HG03457 (cell line): ENCODE data around the gene TMEM128.
A peak's percentile ranks its signal among the peaks of the same experiment; 100 is the strongest.

ENCODE experiments used
- ATAC-seq: cut with Tn5 transposase; IDR thresholded peaks from one replicate; pipeline ENCODE4 v1.9.1; 2021; ENCODE audit warnings: moderate number of reproducible peaks; ENCODE audit not compliant: unreplicated experiment

The TMEM128 gene, protein sequence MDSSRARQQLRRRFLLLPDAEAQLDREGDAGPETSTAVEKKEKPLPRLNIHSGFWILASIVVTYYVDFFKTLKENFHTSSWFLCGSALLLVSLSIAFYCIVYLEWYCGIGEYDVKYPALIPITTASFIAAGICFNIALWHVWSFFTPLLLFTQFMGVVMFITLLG

DNA sequence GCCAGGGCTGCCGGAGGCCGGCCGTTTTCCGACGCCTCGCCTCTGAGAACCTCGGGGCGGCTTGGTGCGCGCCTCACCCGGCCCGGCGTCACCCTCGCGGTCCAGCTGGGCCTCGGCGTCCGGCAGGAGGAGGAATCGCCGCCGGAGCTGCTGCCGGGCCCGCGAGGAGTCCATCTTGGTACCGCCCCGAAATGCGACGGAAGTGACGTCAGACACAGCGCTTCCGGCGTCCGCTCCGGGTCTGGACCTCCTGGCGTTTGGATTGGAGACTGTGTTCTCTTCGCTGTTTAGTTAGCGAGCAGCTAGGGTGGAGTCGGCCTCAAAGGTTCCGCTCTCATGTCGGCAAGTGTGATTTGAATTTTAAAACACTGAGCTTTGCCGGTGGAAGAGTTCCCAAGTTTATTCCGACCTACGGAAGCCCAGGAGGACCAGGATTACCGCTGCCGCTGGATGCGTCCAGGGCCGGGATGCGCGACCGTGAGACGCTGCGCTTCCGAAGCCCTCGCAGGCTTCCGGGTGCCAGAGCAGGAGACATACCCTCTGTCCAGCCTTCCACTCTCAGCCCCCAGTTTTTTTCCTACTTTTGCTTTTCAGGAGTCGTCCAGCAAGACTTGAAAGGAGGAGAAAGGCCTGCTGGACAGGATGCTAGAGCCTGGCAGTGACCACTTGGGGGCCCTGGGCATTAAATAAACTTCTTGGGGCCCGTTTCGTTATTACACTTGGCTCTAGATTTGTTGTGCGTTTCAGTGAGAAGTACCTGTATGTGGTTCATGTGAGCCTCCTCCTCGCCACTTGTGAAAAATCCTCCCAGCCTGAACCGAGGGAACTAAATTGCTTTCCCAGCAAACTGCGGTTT is at the start of gene TMEM128:
Gene TMEM128 (minus strand): TSS at position 195 of the 856 bp plus-strand sequence. CDS start 21 bp downstream, at position 174.
- peak; percentile 88 for ATAC-seq

DNA sequence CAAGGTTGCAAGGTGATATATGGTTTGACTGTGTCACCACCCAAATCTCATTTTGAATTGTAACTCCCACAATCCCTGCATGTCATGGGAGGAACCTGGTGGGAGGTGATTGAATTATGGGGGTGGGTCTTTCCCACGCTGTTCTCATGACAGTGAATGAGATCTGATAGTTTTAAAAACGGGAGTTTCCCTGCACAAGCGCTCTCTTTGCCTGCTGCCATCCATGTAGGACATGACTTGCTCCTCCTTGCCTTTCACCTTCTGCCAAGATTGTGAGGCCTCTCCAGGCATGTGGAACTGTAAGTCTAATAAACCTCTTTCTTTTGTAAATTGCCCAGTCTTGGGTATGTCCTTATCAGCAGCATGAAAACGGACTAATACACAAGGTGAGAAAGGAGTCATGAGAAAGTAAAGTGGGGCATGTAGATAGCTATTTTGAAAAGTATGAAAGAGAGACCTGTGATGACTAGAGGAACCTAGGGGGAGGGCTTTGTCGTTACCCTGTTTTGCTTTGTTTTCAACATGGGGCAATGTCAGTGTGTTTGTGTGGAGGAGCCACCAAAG is 48.3 kb upstream of the TMEM128 start:
- ATAC-seq: no peak

DNA sequence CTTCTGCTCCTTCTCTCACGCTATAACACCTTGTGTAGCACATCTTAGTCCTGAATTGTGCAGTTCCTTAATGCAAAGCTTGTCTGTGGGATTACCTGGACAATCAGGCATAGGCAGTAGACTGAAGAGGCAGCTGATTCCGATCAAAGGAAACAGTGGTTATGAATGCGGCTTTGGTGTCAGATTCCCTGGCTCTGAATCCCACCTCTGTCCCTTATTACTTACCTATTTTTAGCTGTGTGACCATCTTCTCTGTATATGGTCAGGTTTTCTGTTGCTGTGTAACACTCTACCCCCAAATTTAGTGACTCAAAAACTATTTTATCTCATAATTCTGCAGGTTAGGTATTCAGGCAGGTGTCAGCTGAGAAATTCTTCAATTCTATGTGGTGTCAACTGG is 45.3 kb upstream of the TMEM128 start:
- no peak for ATAC-seq

DNA sequence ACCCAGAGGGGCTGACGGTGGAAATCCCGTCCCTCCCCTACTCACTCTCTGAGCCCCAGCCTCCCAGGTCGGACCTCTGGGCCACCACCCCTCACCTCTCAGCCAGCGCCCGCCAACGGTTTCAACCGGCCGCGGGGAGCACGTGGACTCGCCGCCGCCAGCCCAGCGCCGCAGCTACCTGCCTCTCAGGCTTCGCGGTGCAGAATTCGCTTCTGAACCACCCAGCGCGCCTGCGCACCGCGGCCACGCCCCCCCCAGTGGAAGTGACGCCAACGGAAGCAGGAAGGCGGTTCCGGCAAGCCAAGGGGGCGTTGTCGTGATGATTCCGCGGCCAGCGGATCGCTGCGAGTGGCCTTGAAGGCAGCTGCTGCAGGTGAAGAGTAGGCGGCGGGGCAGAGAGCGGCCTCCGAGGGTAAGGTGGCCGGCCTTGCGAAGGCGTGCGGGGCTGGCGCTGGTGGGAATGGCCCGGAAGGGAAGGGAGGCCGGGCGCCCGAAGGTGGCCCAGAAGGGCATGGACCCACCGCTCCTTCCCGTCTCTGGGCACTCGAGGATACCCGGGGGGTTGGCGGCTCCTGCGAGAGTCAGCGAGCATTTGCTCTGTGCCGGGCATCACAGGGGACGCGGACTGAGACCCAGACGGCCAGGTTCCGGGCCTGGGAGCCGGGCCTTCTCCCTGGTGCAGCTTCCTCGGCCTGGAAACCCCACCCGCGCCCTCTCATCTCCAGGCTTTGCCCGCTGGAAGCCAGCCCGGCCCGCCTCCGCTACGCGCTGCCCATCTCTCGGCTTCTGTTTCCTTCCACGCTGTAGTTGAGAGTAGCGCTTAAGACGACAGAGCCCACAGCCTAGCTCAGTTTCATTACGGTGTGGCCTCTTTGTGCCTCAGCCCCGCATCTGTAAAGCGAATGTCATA is 42.2 kb upstream of the TMEM128 start, which contains the start of the genes LYAR and ZBTB49:
Gene LYAR (minus strand): TSS at position 214 of the 910 bp plus-strand sequence. CDS start 6,412 bp downstream, outside the sequence.
Gene ZBTB49 (plus strand): TSS at position 311 of the 910 bp plus-strand sequence. CDS start 9,695 bp downstream, outside the sequence.
- peak; percentile 80 for ATAC-seq

DNA sequence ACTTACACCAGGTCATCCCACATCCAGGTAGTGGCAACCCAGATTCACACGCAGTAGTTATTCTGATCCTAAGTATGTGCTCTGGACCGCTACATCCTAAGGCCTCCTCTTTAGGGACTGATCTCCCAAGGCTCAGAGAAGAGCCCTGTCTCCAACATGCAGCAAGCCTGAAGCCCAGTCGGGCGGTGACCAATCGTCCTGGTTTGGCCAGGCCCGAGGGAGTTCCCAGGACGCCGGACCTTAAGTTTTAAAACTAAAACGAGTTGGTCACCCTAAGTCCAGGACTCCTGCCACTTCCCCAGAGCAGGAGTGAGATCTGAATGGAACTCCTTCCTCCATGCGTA is 41.5 kb upstream of the TMEM128 start:
- no peak for ATAC-seq

DNA sequence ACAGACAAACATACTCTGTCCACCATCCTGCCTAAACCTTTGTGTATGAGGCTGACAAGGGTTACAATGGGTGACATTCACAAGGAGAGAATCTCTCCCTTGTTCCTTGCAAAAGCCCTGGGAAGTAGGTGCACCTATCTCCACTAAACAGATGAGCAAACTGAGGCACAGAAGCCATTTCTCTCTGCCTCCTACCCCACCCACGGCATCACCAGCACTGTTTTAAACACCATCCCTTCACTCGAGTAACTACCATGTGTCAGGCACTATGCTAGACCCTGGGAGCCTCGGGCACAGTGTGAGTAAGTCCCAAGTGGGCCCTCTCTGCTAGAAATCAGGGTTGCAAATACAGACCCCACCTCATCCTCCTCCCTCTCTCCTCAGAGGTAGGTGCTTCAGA is 41.0 kb upstream of the TMEM128 start:
- ATAC-seq: no peak

DNA sequence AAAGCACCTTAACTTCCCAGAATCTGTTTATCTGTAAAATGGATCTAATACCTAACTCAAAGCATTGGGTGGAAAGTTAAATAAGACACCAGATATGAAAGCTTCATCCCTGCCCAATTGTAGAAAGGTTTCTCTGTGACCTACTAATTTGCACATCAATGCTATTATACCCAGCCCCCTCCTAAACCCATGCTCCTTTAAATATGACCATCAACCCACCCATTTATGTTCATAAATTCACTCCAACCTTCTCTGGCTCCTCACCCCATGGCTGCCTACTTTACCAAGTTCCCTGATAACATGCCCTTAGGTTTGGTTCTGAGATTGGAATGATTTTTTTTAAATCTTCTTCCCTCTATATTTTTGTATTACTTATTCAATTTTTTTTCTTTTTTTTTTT is 40.1 kb upstream of the TMEM128 start:
- ATAC-seq: no peak

DNA sequence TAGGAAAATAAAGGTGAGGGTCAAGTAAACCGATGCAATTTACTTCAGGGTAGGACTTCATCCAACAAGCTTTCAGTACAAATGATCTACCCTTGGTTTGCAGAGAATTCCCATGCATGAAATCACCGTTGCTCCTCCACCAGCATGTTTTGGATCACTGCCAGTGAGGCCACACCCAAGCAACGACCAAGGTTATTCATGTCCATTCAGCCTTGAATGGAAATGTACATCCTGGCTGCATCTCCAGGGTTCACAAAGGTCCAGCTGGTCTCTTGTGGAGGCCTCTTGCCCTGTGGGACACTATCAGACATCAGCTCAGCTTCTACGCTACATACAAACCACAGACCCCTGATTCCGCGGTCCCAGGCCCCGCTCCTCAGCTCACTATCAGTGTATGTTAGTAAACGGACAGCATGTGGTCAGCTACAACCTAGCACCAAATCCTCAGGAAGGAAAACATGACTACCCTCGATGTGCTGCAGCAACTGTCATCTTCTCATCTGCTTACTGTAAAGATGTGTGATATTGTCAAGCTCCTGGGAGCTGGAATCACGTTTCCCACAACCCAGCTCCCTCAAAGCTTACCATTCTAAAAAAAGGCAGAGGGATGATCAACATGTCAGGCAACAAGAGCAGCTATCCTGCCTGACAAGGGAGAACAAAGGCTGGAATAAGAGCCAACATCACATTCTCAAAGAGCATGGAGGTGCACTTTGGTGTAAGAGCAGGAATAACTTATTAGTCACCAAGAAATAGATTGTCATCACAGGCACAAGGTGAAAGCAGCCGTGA is 37.0 kb upstream of the TMEM128 start:
- ATAC-seq: no peak

DNA sequence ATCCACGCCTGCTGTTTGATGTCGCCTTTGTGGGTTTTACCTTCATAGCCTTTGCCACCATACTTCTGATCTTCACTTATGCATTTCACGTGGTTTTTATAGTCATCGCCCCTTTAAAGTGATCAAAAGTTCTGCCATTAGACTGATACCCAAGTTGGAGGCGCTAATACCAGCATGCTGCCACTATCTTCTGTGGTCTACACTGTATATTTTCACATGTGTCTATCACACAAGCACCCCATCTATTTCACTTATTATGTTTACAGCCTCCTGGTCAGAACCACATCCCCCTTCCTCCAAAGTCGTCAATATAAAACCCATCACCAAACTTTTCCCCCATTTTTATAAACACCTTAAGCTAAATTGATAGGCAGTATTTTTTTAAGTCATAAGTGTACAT is 33.8 kb upstream of the TMEM128 start:
- ATAC-seq: no peak

DNA sequence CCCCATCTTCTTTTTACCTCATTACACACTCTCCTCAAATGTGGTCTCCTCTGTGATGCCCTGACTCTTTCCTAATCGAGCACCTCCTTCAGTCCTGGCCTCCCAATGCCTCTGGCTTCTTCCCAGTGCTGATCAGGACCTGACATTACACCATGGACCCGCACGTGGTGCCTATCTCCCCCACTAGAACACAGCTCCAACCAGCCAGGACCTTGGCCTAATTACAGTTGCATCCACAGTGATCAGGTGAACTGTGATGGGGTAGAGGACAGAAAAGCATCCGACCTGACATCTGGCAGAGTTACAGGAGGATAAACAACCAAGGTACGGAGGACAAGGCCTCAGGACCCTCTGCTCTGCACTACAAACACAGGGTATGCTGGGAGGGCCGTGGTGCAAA is 29.5 kb upstream of the TMEM128 start:
- ATAC-seq: no peak

DNA sequence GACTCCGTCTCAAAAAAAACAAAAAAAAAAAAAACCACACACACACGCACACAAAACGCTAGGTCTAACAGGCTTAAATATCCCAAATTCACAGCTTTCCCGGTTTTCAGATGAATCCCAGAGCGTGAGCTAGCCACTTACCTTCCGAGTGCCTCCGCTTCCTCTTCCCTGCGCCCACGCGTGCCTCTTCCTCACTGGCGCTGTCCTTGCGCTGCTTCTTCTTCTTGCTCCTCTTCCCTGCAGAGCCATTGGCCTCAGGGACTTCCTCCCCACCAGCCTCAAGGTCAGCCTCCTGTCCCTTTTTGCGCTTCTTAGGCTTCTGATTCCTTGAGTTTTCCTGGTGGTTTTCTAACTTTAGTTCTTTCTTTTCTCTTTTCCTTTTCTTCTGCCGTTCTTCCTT is 26.2 kb upstream of the TMEM128 start:
- ATAC-seq: no peak

DNA sequence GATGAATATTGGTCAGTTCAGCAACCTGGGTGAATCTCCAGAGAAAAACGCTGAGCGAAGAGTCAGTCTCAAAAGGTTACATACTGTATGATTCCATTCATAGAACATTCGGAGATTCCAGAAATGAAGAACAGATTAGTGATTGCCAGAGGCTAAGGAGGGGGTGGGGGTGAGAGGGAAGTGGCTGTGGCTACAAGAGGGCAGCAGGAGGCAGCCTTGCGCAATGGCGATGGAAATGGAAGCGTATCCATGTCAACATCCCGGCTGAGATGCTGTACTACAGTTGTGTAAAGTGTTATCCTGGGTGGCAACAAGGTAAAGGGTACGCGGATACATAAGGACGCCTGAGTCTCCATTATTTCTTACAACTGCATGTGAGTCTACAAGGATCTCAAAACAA is 23.9 kb upstream of the TMEM128 start:
- no peak for ATAC-seq

DNA sequence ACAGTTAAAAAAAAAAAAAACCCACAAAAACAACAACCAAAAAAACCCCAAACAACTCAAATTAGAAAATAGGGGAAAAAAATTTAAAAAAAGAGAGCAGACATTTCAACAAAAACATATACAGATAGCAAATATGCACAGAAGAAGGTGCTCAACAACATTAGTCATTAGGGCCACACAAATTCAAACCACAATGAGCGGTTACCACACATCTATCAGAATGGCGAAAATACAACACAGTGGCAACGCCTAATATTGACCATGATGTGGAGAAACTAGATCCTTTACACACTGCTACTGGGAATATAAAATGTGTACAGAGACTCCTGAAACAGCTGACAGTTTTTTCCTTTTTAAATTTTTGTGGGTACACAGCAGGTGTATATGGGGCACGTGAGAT is 22.5 kb upstream of the TMEM128 start:
- ATAC-seq: no peak

DNA sequence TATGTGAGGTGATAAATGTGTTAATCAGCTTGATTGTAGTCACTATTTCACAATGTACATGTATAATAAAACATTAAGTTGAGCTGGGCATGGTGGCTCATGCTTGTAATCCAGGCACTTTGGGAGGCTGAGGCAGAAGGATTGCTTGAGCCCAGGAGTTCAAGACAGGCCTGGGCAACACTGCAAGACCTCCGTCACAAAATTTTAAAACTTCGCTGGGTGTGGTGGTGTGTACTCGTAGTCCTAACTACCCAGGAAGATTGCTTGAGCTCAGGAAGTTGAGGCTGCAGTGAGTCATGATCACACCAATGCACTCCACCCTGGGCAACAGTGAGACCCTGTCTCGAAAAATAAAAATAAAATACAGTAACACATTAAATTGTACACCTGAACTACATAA is 21.8 kb upstream of the TMEM128 start:
- no peak for ATAC-seq

DNA sequence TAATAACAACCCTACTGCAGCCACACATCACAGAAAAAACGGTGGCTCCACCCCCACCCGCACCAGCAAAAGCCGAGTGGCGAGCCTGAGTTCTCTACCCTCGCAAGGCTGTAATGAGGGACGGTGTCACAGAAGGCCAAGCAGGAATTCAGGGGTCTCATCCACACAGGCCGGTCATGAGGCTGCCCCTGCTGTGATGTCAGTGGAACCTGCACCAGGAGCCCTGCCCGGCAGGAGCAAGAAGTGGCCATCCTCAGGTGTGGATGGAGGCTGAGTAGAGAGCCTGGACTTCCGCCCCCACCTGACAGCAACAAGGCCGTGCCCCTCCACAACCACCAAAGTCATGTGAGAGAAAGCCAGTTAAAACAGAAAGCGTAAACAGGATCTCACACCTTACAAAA is 21.3 kb upstream of the TMEM128 start:
- no peak for ATAC-seq

DNA sequence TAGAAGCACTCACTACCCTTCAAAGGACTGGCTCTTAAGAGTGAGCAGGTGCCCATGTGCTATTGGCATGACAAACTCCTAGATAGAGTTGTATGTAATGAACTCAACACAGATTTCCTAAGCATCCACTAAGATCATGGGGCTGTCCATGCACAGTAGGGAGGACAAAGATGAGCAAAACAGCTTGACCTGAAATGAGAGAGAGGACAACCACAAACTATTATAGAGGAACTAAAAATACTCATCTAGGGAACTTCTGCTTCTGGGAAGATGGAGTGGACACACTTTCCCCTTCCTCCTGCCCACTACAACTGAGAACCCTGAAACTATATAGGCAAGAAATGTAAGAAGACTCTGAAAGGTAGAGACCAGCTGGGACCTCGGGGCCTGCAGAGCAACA is 20.8 kb upstream of the TMEM128 start:
- ATAC-seq: no peak

DNA sequence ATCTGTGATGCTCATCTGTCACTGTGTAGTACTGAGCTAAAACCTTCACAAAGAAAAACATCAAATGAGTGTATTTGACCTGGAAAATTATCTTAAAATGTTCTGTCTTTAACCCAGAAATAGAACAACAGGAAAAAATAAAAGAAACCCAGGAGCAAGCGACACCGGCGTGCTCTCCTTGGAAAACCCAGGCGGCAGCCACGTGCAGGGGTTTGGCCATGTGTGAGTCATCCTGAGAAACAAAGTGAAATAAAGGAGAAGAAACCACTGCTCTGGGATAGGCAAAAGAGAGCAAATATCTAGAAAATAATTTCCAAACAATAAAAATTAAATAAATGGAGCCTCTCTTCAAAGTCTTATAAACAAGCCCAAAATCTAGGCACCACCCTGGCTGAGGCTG is 20.0 kb upstream of the TMEM128 start:
- no peak for ATAC-seq

DNA sequence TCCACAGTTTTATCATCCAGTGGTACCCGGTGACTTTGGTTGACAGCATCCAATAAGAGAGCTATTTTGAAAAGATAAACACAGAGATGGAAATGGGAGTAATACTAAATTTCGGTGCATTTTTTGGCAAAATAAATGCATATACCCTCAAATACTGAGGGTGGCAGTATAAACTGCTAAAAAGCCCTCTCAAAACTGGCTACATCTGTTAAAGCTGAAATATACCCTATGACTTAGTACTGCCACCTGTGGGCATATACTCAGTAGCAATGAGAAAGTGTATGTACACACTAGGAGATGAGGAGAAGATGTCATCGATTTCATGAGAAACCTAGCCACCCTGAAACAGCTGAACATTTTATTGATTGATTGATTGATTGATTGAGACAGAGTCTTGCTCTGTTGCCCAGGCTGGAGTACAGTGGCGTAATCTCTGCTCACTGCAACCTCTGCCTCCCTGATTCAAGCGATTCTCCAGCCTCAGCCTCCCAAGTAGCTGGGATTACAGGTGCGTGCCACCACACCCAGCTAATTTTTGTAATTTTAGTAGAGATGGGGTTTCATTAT is 12.2 kb upstream of the TMEM128 start:
- no peak for ATAC-seq

DNA sequence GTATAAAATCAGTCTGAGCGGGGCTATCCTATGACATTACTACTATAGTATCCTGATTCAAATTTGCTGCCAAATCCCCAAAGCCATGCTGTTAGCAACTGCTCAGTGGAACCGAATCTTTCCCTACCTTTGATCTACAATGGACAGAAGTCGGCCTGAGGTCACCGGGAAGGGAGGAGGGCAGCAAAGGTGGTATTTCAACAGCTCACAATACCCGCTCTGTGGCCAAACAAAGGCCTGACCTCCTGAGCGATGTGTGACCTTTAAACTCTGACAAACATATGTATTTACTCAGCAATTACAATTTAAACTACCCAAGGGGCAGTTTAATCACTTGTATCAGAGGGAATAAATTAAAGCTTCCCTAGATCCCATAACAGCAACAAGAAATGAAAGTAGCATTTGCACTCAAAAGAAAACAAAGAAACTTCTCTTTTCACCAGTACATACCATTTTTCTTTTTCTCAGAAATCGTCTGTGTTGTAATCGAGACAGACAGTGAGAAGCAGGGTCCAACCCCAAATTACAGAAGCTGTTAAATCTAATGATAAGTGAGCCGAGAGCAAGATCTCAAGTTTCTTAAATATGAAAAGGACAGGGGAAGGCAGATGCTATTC is 11.6 kb upstream of the TMEM128 start:
- no peak for ATAC-seq
